Caco-2 (cell line): ENCODE data around the gene BAHCC1. TPM values are rescaled to one million over a fixed set of nuclear protein-coding genes. Genes with fewer than 3 reads are reported as not detected.

ENCODE experiments used
- Bru-seq: library from RNA; stranded (reverse); fragments of 400-500 nt; gene quantifications from one replicate; lab custom pipeline; 2021; lab: Mats Ljungman, UMichigan
- BruChase-seq, 2 experiments: library from RNA; stranded (reverse); fragments of 400-500 nt; gene quantifications; one replicate each; lab custom pipeline; 2021; lab: Mats Ljungman, UMichigan
- BruUV-seq: library from RNA; stranded (reverse); fragments of 400-500 nt; replicated peaks from 2 replicates; lab custom pipeline; 2021; lab: Mats Ljungman, UMichigan
- CTCF ChIA-PET: fragments of 300-600 bp; sonication (Branson Sonifier 250); formaldehyde crosslinking; loops from one replicate; lab custom pipeline; 2022; ENCODE audit warnings: antibody characterized with exemption; lab: Charles Lee
- POLR2A ChIA-PET: fragments of 300-600 bp; sonication (Branson Sonifier 250); formaldehyde crosslinking; loops from one replicate; lab custom pipeline; 2022; ENCODE audit warnings: antibody characterized with exemption; lab: Charles Lee
- DNase-seq, 2 experiments: peaks; one replicate each; pipeline versions ENCODE4 v3.0.0 to v3.0.0-alpha.2; 2020 to 2022
- H3K27me3 ChIP-seq: replicated peaks from 2 replicates; pipeline ENCODE4 v1.6.0; 2011; ENCODE audit warnings: low read length; ENCODE audit not compliant: control insufficient read depth, insufficient read depth
- H3K36me3 ChIP-seq: 2 replicates; pipeline ENCODE4 v1.5.1; 2011; ENCODE audit warnings: low read length; ENCODE audit not compliant: control insufficient read depth, insufficient read depth
- H3K4me1 ChIP-seq: fragments of 250-450 bp; sonication (Bioruptor Pico); 2 replicates; pipeline ENCODE4 v1.5.1; 2020; ENCODE audit warnings: mild to moderate bottlenecking
- H3K4me3 ChIP-seq: 2 replicates; pipeline ENCODE4 v1.5.1; 2011; ENCODE audit warnings: low read depth, mild to moderate bottlenecking, control low read depth, low read length
- H3K9me3 ChIP-seq: fragments of 250-450 bp; sonication (Bioruptor Pico); 2 replicates; pipeline ENCODE4 v1.5.1; 2020; ENCODE audit warnings: mild to moderate bottlenecking, moderate library complexity
- H3K27ac Mint-ChIP-seq: one replicate; pipeline ENCODE4 v1.8.0; 2022; ENCODE audit warnings: mixed read lengths; ENCODE audit not compliant: unreplicated experiment
- H3K27me3 Mint-ChIP-seq: one replicate; pipeline ENCODE4 v1.8.0; 2022; ENCODE audit warnings: mixed read lengths; ENCODE audit not compliant: insufficient read depth, unreplicated experiment
- H3K36me3 Mint-ChIP-seq: one replicate; pipeline ENCODE4 v1.8.0; 2022; ENCODE audit warnings: mild to moderate bottlenecking, mixed read lengths; ENCODE audit not compliant: insufficient read depth, unreplicated experiment
- H3K4me1 Mint-ChIP-seq: one replicate; pipeline ENCODE4 v1.8.0; 2022; ENCODE audit warnings: low read depth, mixed read lengths; ENCODE audit not compliant: unreplicated experiment
- H3K4me3 Mint-ChIP-seq: one replicate; pipeline ENCODE4 v1.8.0; 2022; ENCODE audit warnings: mild to moderate bottlenecking, moderate library complexity, mixed read lengths; ENCODE audit not compliant: unreplicated experiment
- H3K9me3 Mint-ChIP-seq: one replicate; pipeline ENCODE4 v1.8.0; 2022; ENCODE audit warnings: mixed read lengths; ENCODE audit not compliant: unreplicated experiment
- intact Hi-C: fragments of 100-400 bp; cut with micrococcal nuclease; formaldehyde crosslinking; loops from one replicate; pipeline ENCODE4 v1.10.0; 2022; ENCODE audit not compliant: unreplicated experiment
- long read RNA-seq: library from polyadenylated mRNA; stranded (forward); transcript quantifications from one replicate; pipeline ENCODE4 v2.0.0, GENCODE V29; 2022
- total RNA-seq: library from RNA; stranded (reverse); gene quantifications from 2 replicates; pipeline ENCODE4 v1.2.3, GENCODE V29; 2022
- TF ChIP-seq, protein P1 (sequence below), 2 experiments: fragments of 200-600 bp in 1 of 2; IDR thresholded peaks; 1 replicate in 1 of 2; 2 replicates in 1 of 2; pipeline versions ENCODE4 v1.5.1 to v1.8.0; 2011 to 2022; ENCODE audit warnings: antibody characterized with exemption in 1 of 2, control low read depth in 1 of 2, inconsistent platforms in 1 of 2, low read depth in 1 of 2, low read length in 1 of 2, mild to moderate bottlenecking in 1 of 2, moderate library complexity in 1 of 2; ENCODE audit not compliant: insufficient read depth in 1 of 2, severe bottlenecking in 1 of 2, unreplicated experiment in 1 of 2

Gene BAHCC1
- 10.2 and 15.5 TPM in 2 replicates for total RNA-seq
- Bru-seq, nascent RNA = percentile 42 among the genes with signal in this experiment
- percentile 42 among the genes with signal in this experiment for BruChase-seq, experiment 1, labeled RNA remaining after a 2-hour chase
- percentile 48 among the genes with signal in this experiment for BruChase-seq, experiment 2, labeled RNA remaining after a 6-hour chase
- long read RNA-seq, partial matches to known transcripts = 3 of 16 reads
- long read RNA-seq, other reads (novel, unspliced or antisense) = 11 of 16 reads

DNA sequence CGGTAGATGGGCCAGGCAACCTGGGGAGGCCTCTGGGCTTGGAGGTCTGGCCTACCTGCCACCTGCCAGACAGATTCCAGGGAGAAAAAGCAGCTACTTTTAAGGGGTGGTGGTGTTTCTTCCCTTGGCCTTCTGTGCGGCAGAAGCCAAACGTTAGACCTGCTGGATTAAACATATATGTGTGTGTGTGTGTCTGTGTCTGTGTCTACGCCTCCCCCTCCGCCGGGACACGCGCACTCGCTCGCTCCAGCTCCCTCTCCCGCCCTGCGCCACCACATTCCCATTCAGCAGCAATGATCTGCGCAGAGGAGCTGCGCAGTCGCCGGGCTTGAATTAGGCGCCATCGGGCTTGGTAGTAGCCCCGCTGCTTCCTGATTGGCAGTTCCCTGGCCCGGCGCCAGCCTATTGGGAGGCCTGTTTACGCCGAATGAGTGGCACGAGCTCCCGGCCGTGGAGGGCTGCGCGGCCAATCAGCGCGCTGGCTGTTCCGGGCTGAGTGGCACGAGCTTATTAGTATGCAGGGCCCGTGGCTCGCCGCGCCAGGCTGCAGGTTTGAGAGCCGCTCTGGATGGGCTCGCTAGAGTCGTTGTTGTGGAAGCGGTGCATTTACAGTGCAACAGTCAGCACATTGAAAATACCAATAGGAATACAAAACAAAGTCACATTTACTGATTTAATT, at the start of gene BAHCC1:
BAHCC1 (plus strand) TSS at position 537 of the 679 bp plus-strand sequence. CDS start 4,283 bp downstream, outside the sequence.
- TF ChIP-seq, protein P1, sequence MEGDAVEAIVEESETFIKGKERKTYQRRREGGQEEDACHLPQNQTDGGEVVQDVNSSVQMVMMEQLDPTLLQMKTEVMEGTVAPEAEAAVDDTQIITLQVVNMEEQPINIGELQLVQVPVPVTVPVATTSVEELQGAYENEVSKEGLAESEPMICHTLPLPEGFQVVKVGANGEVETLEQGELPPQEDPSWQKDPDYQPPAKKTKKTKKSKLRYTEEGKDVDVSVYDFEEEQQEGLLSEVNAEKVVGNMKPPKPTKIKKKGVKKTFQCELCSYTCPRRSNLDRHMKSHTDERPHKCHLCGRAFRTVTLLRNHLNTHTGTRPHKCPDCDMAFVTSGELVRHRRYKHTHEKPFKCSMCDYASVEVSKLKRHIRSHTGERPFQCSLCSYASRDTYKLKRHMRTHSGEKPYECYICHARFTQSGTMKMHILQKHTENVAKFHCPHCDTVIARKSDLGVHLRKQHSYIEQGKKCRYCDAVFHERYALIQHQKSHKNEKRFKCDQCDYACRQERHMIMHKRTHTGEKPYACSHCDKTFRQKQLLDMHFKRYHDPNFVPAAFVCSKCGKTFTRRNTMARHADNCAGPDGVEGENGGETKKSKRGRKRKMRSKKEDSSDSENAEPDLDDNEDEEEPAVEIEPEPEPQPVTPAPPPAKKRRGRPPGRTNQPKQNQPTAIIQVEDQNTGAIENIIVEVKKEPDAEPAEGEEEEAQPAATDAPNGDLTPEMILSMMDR (IDR thresholded peaks at IDR 0.05; ENCODE audit: insufficient read depth in 1 of 2, low read depth in 1 of 2, low read length in 1 of 2, severe bottlenecking in 1 of 2, unreplicated experiment in 1 of 2) = no peak
- intact Hi-C loops = loop anchor here (1.0 to 10.0 kb wide), 5 partner anchors 49 to 172 kb away; partner anchors contain the start of gene ACTG1
- CTCF ChIA-PET = interaction anchor here (0.5 to 7.6 kb wide), 19 partner anchors 9 to 252 kb away, joined by 3 to 82 read pairs (median 3); partner anchors contain the start of genes CEP131, NDUFAF8, SLC38A10 and TEPSIN
- Mint-ChIP-seq H3K4me1 (peaks cover 28% of the 10 kb centered on the region), H3K36me3 (peaks cover 40% of the 10 kb centered on the region), H3K4me3 (peak within 1 kb of the TSS; percentile 84), H3K27me3 (no peaks in the 10 kb centered on the region), H3K27ac (peak within 1 kb of the TSS; percentile 98), H3K9me3 (no peaks in the 10 kb centered on the region)
- peaks cover 3% of the 10 kb centered on the region for H3K36me3 ChIP-seq
- peak; percentile 100 for DNase-seq
- H3K4me1 ChIP-seq = peaks cover 12% of the 10 kb centered on the region
- no peaks in the 10 kb centered on the region for H3K27me3 ChIP-seq
- POLR2A ChIA-PET = interaction anchor here (0.6 to 2.0 kb wide), 17 partner anchors 7 to 264 kb away, joined by 3 to 21 read pairs (median 4); partner anchors contain the start of genes CEP131, NDUFAF8, SLC38A10 and TEPSIN
- H3K9me3 ChIP-seq = no peaks in the 10 kb centered on the region
- BruUV-seq = no TSS peak
- H3K4me3 ChIP-seq = peak within 1 kb of the TSS; percentile 94

DNA sequence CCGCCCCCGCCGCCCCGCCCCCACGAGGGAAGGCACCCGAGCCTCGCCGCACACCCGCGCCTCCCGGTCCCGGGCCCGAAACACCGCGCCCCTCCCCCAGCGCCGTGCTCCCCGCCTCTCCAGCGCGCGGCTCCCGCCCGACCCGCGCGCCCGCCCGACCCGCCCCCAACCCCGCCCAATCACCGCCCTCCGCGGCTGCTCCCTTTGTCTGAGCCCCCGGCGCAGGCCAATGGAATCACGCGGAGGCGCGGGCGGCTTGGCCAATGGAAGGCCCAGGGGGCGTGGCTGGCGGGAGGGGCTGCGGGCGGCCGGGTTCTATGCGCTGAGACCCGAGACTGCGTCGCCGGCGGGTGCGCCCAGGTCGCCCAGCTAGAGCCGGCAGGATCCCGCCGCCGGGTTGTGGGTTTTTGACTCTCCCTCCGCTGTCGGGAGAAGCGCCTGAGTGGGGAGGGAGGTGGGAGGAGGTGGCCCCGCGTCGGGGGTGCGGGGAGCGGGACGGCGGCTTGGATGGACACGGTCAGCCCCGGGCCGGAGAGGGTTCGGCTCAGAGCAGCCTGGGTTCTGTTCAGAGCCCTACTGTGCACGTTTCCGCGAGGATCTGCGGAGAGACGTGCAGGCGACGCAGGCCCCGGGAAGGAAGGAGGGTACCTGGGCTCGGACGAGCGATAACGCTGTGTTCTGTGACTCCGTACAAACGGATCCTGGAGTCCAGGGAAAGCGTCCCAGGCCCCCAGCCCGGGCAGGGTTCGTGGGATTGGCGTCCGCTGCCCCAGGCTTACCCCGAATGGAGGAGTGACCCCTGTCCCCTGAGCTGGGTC, 49.0 kb upstream of the BAHCC1 start:
- peak; percentile 98 to 100 for DNase-seq
- Histone ChIP-seq H3K36me3 (no peaks in the 10 kb centered on the region), H3K27me3 (no peaks in the 10 kb centered on the region), H3K4me1 (peaks cover 12% of the 10 kb centered on the region), H3K4me3 (peak overlapping the region; percentile 91), H3K9me3 (no peaks in the 10 kb centered on the region)
- intact Hi-C loops = loop anchor here (1.0 kb wide), 2 partner anchors 14 to 49 kb away; partner anchors contain the start of gene BAHCC1
- ChIA-PET CTCF (no interaction called here), POLR2A (interaction anchor here (0.9 to 2.0 kb wide), 5 partner anchors 14 to 163 kb away, joined by 3 to 11 read pairs (median 7); no protein-coding TSS in a partner anchor)
- no peaks in the 10 kb centered on the region for H3K27me3 Mint-ChIP-seq
- peaks cover 46% of the 10 kb centered on the region for H3K36me3 Mint-ChIP-seq
- H3K9me3 Mint-ChIP-seq = no peaks in the 10 kb centered on the region
- H3K4me3 Mint-ChIP-seq = peak overlapping the region; percentile 85
- TF ChIP-seq, protein P1 (IDR thresholded peaks at IDR 0.05; ENCODE audit: insufficient read depth in 1 of 2, low read depth in 1 of 2, low read length in 1 of 2, severe bottlenecking in 1 of 2, unreplicated experiment in 1 of 2) = no peak
- H3K27ac Mint-ChIP-seq = peak overlapping the region; percentile 90
- TSS peak; percentile 64 for BruUV-seq
- peaks cover 18% of the 10 kb centered on the region for H3K4me1 Mint-ChIP-seq
